ENCODE measurements around the gene BRD7. TPM values are rescaled to one million over a fixed set of nuclear protein-coding genes. Genes with fewer than 3 reads are reported as not detected.

BRD7 gene
- total and polyA plus RNA-seq, 10 of the 15 experiments (the other 5 are each of a cell fraction or from before 2014, with no cell fraction given): 16.9 to 74.7 (median 52.0) TPM

- TF ChIP-seq NR2F1 (conservative IDR thresholded peaks at IDR 0.05) (0 out of 2 replicates have a peak, but pooled peaks have one; percentile 20), SMARCA5 (IDR thresholded peaks at IDR 0.05) (peak; percentile 84; the same call in 1 of the 2 replicates), FOXM1 (IDR thresholded peaks at IDR 0.05; ENCODE audit: low read depth, low read length) (no peak), NFYB (IDR thresholded peaks at IDR 0.05; ENCODE audit: insufficient read depth, low read depth, low read length) (no peak), YY1 (IDR thresholded peaks at IDR 0.05; ENCODE audit: low read depth, low read length) (0 out of 2 replicates have a peak, but pooled peaks have one; percentile 31)
Measured at GRCh38 chr16:50368410-50369132, at the start of gene BRD7 (continued).

- H3K27ac ChIP-seq (ENCODE audit: control insufficient read depth, insufficient read depth): no peak overlapping the region
- H3K4me3 ChIP-seq: no peak overlapping the region
- no peaks in the 10 kb centered on the region for H3K4me1 ChIP-seq (ENCODE audit: control insufficient read depth, insufficient read depth, low read length)
- WGBS (ENCODE audit: insufficient coverage, insufficient replicate concordance, low lambda C conversion rate, missing lambda C conversion rate): 14% methylated on average over 3 of the region's 3 CpGs
- BruUV-seq (replicated peaks): no TSS peak
- no peak for DNase-seq (ENCODE audit: low read depth, low spot score)
- SMC1A ChIA-PET (ENCODE audit: uncharacterized antibody, unreplicated experiment): interaction anchor here (0.9 kb wide), 1 partner anchor 467 kb away, joined by 3 read pairs; no protein-coding TSS in a partner anchor
- POLR2A ChIA-PET: no interaction called here
- peaks cover 3% of the 10 kb centered on the region; the same call in 2 of the 3 replicates for H3K9me3 ChIP-seq (replicated peaks; ENCODE audit: control insufficient read depth, insufficient read depth, low read length)
- RAD21 ChIA-PET (ENCODE audit: unreplicated experiment): no interaction called here
- TF ChIP-seq CBX5 (IDR thresholded peaks at IDR 0.05; ENCODE audit: low read depth) (no peak), TCF3 (IDR thresholded peaks at IDR 0.05; ENCODE audit: borderline replicate concordance, insufficient read depth, low read depth, low read length) (no peak), SMC3 (IDR thresholded peaks at IDR 0.05; ENCODE audit: borderline replicate concordance, low read length) (no peak), MTA2 (IDR thresholded peaks at IDR 0.05; ENCODE audit: low read depth) (no peak), GABPA (IDR thresholded peaks at IDR 0.05; ENCODE audit: low read depth) (no peak), SREBF2 (IDR thresholded peaks at IDR 0.05; ENCODE audit: low read length) (no peak), RELA (IDR thresholded peaks at IDR 0.05; ENCODE audit: borderline replicate concordance, partially characterized antibody) (no peak), IKZF2 (IDR thresholded peaks at IDR 0.05) (no peak), PAX8 (IDR thresholded peaks at IDR 0.05) (no peak), POLR2A (IDR thresholded peaks at IDR 0.05; ENCODE audit: low read depth, low read length) (no peak), USF2 (IDR thresholded peaks at IDR 0.05; ENCODE audit: borderline replicate concordance, low read depth, low read length) (no peak), MTA3 (IDR thresholded peaks at IDR 0.05; ENCODE audit: borderline replicate concordance, low read length) (no peak), STAT1 (conservative IDR thresholded peaks at IDR 0.05) (no peak), CEBPB (IDR thresholded peaks at IDR 0.05; ENCODE audit: borderline replicate concordance in 1 of 2, low read depth in 2 of 2, low read length in 2 of 2) (no peak), BCL3 (IDR thresholded peaks at IDR 0.05; ENCODE audit: borderline replicate concordance, insufficient read depth, low read depth, low read length, poor library complexity, severe bottlenecking) (no peak), CBX3 (IDR thresholded peaks at IDR 0.05; ENCODE audit: borderline replicate concordance, low read depth) (no peak), ZNF24 (IDR thresholded peaks at IDR 0.05) (no peak), BHLHE40 (IDR thresholded peaks at IDR 0.05; ENCODE audit: borderline replicate concordance in 1 of 2, low read depth in 2 of 2, low read length in 1 of 2) (no peak)
- intact Hi-C loops (cut with micrococcal nuclease; ENCODE audit: unreplicated experiment): no loop called here
- no peak for FAIRE-seq
- no peak for ATAC-seq
- no peaks in the 10 kb centered on the region for H3K79me2 ChIP-seq (ENCODE audit: control insufficient read depth, insufficient read depth, low read length)
- no peaks in the 10 kb centered on the region for H3K36me3 ChIP-seq (ENCODE audit: control insufficient read depth in 2 of 2, insufficient read depth in 2 of 2, low read length in 1 of 2)
- in situ Hi-C loops (cut with MboI): no loop called here
- H3K4me2 ChIP-seq (ENCODE audit: control insufficient read depth, insufficient read depth): no peak overlapping the region
- no peaks in the 10 kb centered on the region for H4K20me1 ChIP-seq (ENCODE audit: control insufficient read depth, insufficient read depth)
- no peak overlapping the region for H3K9ac ChIP-seq (ENCODE audit: control insufficient read depth, insufficient read depth, low read length)
- no peak overlapping the region for H2AFZ ChIP-seq (ENCODE audit: control insufficient read depth, low read depth, low read length)
- CTCF ChIA-PET: no interaction called here
- H3K27me3 ChIP-seq (replicated peaks in 1 of 2; ENCODE audit: control insufficient read depth in 2 of 2, insufficient read depth in 2 of 2, low read length in 1 of 2): no peaks in the 10 kb centered on the region
Measured at GRCh38 chr16:50416388-50416787, 47.6 kb upstream of the BRD7 start.

Measured in GM12878 (cell line).